GM12878 (cell line): ENCODE measurements around the gene FURIN. TPM values are rescaled to one million over a fixed set of nuclear protein-coding genes. Genes with fewer than 3 reads are reported as not detected.

Source experiments
- ATAC-seq: fragments of 200-7000 bp; cut with Tn5 transposase; 3 replicates; pipeline ENCODE4 v1.9.1; 2020; ENCODE audit warnings: mild to moderate bottlenecking, moderate library complexity
- BruUV-seq: library from RNA; stranded (reverse); fragments of 400-500 nt; replicated peaks from 2 replicates; lab custom pipeline; 2021; lab: Mats Ljungman, UMichigan
- CTCF ChIA-PET: fragments of 300-600 bp; sonication (Branson Sonifier 250); formaldehyde crosslinking; extraction: SDS; loops from one replicate; lab custom pipeline; 2021; ENCODE audit warnings: inconsistent platforms; lab: Yijun Ruan, JAX
- POLR2A ChIA-PET: fragments of 350-600 bp; formaldehyde crosslinking; extraction: SDS; loops from one replicate; lab custom pipeline; 2021; ENCODE audit warnings: inconsistent platforms; lab: Charles Lee
- RAD21 ChIA-PET: fragments of 300-600 bp; sonication (Branson Sonifier 250); formaldehyde crosslinking; loops from one replicate; lab custom pipeline; 2023; ENCODE audit warnings: antibody characterized with exemption; ENCODE audit not compliant: unreplicated experiment; lab: Charles Lee
- SMC1A ChIA-PET: fragments of 300-600 bp; sonication (Branson Sonifier 250); formaldehyde crosslinking; loops from one replicate; lab custom pipeline; 2023; ENCODE audit not compliant: unreplicated experiment, uncharacterized antibody; lab: Charles Lee
- DNase-seq: peaks from one replicate; pipeline ENCODE4 v3.0.0-alpha.2; 2011; ENCODE audit warnings: low read depth, low spot score
- FAIRE-seq: peaks from 3 replicates; lab custom pipeline; 2011; peaks lifted over from hg19 to GRCh38; lab: Jason Lieb, UNC
- H2AFZ ChIP-seq: 2 replicates; pipeline ENCODE4 v1.6.0; 2011; ENCODE audit warnings: low read depth, low read length, control low read depth; ENCODE audit not compliant: control insufficient read depth
- H3K27ac ChIP-seq: 2 replicates; pipeline ENCODE4 v1.5.1; 2011; ENCODE audit warnings: control low read depth; ENCODE audit not compliant: control insufficient read depth, insufficient read depth
- H3K27me3 ChIP-seq, 2 experiments: replicated peaks in 1 of 2; 2 replicates each; pipeline versions ENCODE4 v1.6.0 to v1.6.1; 2011; ENCODE audit warnings: low read length in 1 of 2; ENCODE audit not compliant: control insufficient read depth in 2 of 2, insufficient read depth in 2 of 2
- H3K36me3 ChIP-seq, 2 experiments: 2 replicates each; pipeline ENCODE4 v1.5.1; 2011; ENCODE audit warnings: low read length in 1 of 2; ENCODE audit not compliant: control insufficient read depth in 2 of 2, insufficient read depth in 2 of 2
- H3K4me1 ChIP-seq: 2 replicates; pipeline ENCODE4 v1.6.1; 2011; ENCODE audit warnings: mild to moderate bottlenecking, low read length, moderate library complexity, mixed read lengths; ENCODE audit not compliant: control insufficient read depth, insufficient read depth
- H3K4me2 ChIP-seq: 2 replicates; pipeline ENCODE4 v1.6.0; 2011; ENCODE audit warnings: control low read depth; ENCODE audit not compliant: control insufficient read depth, insufficient read depth
- H3K4me3 ChIP-seq: fragments of 200-600 bp; sonication (generic); 2 replicates; pipeline ENCODE4 v1.5.1; 2016
- H3K79me2 ChIP-seq: 2 replicates; pipeline ENCODE4 v1.6.0; 2011; ENCODE audit warnings: low read length; ENCODE audit not compliant: control insufficient read depth, insufficient read depth
- H3K9ac ChIP-seq: 2 replicates; pipeline ENCODE4 v1.8.0; 2011; ENCODE audit warnings: low read length, control low read depth, mixed read lengths; ENCODE audit not compliant: control insufficient read depth, insufficient read depth
- H3K9me3 ChIP-seq: replicated peaks from 3 replicates; pipeline ENCODE4 v1.5.1; 2011; ENCODE audit warnings: mild to moderate bottlenecking, low read length; ENCODE audit not compliant: control insufficient read depth, insufficient read depth
- H4K20me1 ChIP-seq: 2 replicates; pipeline ENCODE4 v1.6.0; 2011; ENCODE audit not compliant: control insufficient read depth, insufficient read depth
- ESRRA ChIP-seq: IDR thresholded peaks from 2 replicates; pipeline ENCODE4 v1.6.1; 2012; ENCODE audit warnings: mild to moderate bottlenecking, low read length, improper control_type of control experiment
- NFIC ChIP-seq: IDR thresholded peaks from 2 replicates; pipeline ENCODE4 v1.6.1; 2012; ENCODE audit warnings: low read depth, mild to moderate bottlenecking, inconsistent platforms, low read length, moderate library complexity
- NFYB ChIP-seq: IDR thresholded peaks from 2 replicates; pipeline ENCODE4 v1.6.1; 2011; ENCODE audit warnings: low read depth, mild to moderate bottlenecking, low read length, improper control_type of control experiment, moderate library complexity; ENCODE audit not compliant: insufficient read depth
- PML ChIP-seq: IDR thresholded peaks from 2 replicates; pipeline ENCODE4 v1.6.1; 2012; ENCODE audit warnings: low read length, inconsistent platforms
- RBBP5 ChIP-seq: fragments of 200-600 bp; sonication (generic); conservative IDR thresholded peaks from 2 replicates; pipeline ENCODE4 v1.6.1; 2016
- RELB ChIP-seq: fragments of 450-650 bp; IDR thresholded peaks from 2 replicates; pipeline ENCODE4 v1.6.1; 2017; ENCODE audit warnings: low read depth, mild to moderate bottlenecking, moderate library complexity
- TCF3 ChIP-seq: IDR thresholded peaks from 2 replicates; pipeline ENCODE4 v1.6.1; 2012; ENCODE audit warnings: low read depth, mild to moderate bottlenecking, low read length, borderline replicate concordance; ENCODE audit not compliant: insufficient read depth
- WGBS: methylation state at CpG from one replicate; pipeline ENCODE4 v1.1.6; 2016; ENCODE audit warnings: low lambda C conversion rate; ENCODE audit not compliant: insufficient replicate concordance, insufficient coverage; ENCODE audit errors: missing lambda C conversion rate; 5-methylcytosine and 5-hydroxymethylcytosine counted together
- in situ Hi-C: fragments of 300-500 bp; cut with MboI; formaldehyde crosslinking; loops from 9 replicates; pipeline ENCODE4 v1.14.3; 2018; ENCODE audit warnings: mixed read lengths
- intact Hi-C: fragments of 100-400 bp; cut with micrococcal nuclease; formaldehyde crosslinking; loops from one replicate; pipeline ENCODE4 v1.14.2; 2022; ENCODE audit not compliant: unreplicated experiment
- polyA plus RNA-seq, 11 experiments: library from polyadenylated mRNA; depleted of rRNA in 4 of 11; unstranded in 6 of 11; stranded (reverse) in 5 of 11; fragments of >200 nt; fragmentation: Nextera tagmentation in 4 of 11; fragmentation: Illumina TruSeq in 1 of 11; extraction: Ambion mirVana in 4 of 11; extraction: Trizol in 1 of 11; gene quantifications; 1 replicate in 1 of 11; 2 replicates in 10 of 11; pipeline versions ENCODE4 v1.2.1 to v1.2.3, GENCODE V29; 2011 to 2016; ENCODE audit warnings: inconsistent platforms in 2 of 11, missing spikeins in 2 of 11, low read depth in 1 of 11
- total RNA-seq, 4 experiments: library from RNA; depleted of rRNA in 3 of 4; stranded (reverse); fragments of >200 nt in 3 of 4; fragmentation: Illumina TruSeq in 1 of 4; extraction: Trizol in 1 of 4; gene quantifications; 2 replicates each; pipeline versions ENCODE4 v1.2.1 to v1.2.3, GENCODE V29; 2013 to 2021

The FURIN gene
- total and polyA plus RNA-seq, 10 of the 15 experiments (the other 5 are each of a cell fraction or from before 2014, with no cell fraction given): 0.47 to 39.9 (median 8.0) TPM

GRCh38 chr15:90865702-90866101 lies 2.7 kb upstream of the FURIN start:
- SMC1A ChIA-PET: no interaction called here
- no peaks in the 10 kb centered on the region for H4K20me1 ChIP-seq
- H3K4me2 ChIP-seq: no peak overlapping the region
- TF ChIP-seq NFYB (no peak), TCF3 (no peak), ESRRA (no peak), NFIC (no peak), RELB (no peak), PML (no peak), RBBP5 (no peak)
- TF ChIP-seq, all 136 proteins: peak for 0
- BruUV-seq: no TSS peak
- no peaks in the 10 kb centered on the region for H3K27me3 ChIP-seq
- RAD21 ChIA-PET: no interaction called here
- H3K27ac ChIP-seq: no peak overlapping the region
- peaks cover 17% of the 10 kb centered on the region for H3K4me1 ChIP-seq
- H3K9me3 ChIP-seq: no peaks in the 10 kb centered on the region
- WGBS: 61% methylated on average over 4 of the region's 4 CpGs
- no peak overlapping the region for H2AFZ ChIP-seq
- intact Hi-C loops: no loop called here
- CTCF ChIA-PET: no interaction called here
- H3K36me3 ChIP-seq: no peaks in the 10 kb centered on the region
- POLR2A ChIA-PET: interaction anchor here (1.7 kb wide), 1 partner anchor 14 kb away, joined by 4 read pairs; no protein-coding TSS in a partner anchor
- no peak for FAIRE-seq
- ATAC-seq: no peak
- peaks cover under 1% of the 10 kb centered on the region for H3K79me2 ChIP-seq
- H3K9ac ChIP-seq: no peak overlapping the region
- H3K4me3 ChIP-seq: no peak overlapping the region
- in situ Hi-C loops: no loop called here
- DNase-seq: no peak
